ENCODE data around the gene AATF. TPM values are rescaled to one million over a fixed set of nuclear protein-coding genes. Genes with fewer than 3 reads are reported as not detected.

Gene AATF
- total and polyA plus RNA-seq, 4 donors, result 20.9 to 43.3 (median 33.4) TPM

DNA sequence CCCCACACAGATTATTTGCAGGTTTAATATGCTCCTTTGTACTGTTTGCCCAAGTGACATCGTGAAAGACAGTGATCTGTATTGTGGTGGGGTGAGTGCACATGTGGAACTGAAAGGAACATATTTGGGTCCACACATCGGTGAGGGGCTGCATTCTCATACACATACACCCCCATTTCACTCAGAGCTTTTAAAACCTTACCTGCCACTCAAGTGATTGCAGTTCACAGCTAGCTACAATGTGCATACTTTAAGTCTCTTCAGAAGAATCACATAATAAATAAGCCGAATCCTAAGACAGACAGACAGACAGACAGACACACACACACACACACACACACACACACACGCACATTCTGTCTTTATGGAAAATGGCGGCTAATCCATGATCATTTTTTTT, 102.6 kb downstream of the AATF start:
- 100% methylated on average over 1 of the region's 5 CpGs for WGBS (ENCODE audit: insufficient coverage)

DNA sequence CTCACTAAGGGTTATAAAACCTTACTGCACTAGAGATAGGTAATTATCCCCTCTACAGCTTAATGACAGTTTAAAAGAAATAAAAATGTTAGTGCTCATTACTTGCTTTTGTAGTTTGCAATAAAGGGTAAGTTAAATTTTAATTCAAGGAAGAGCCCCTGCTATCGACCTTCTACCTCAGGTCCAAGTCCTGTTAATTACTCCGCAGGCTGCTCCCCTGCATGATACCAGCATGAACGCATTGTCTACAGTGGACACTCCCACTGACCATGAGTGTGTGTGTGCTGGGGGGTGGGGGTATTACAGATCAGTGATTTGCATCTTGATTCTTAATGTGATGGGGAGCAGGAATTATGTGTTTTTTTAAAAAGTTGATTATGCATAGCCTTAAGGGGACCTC, 103.1 kb downstream of the AATF start:
- DNase-seq (ENCODE audit: low read depth in 4 of 6, low spot score in 6 of 6), result peak in 1 of 6 donors; percentile 53
- Histone ChIP-seq H3K36me3 (ENCODE audit: control insufficient read depth, insufficient read depth, low read length) (peaks cover 12% of the 10 kb centered on the region), H3K9me3 (ENCODE audit: control insufficient read depth, insufficient read depth, low read length) (no peaks in the 10 kb centered on the region), H3K27ac (ENCODE audit: low read depth, low read length) (no peak overlapping the region), H3K4me3 (ENCODE audit: low read depth, low read length) (no peak overlapping the region), H3K27me3 (ENCODE audit: control insufficient read depth, insufficient read depth, low read length) (no peaks in the 10 kb centered on the region), H3K4me1 (ENCODE audit: control insufficient read depth, insufficient read depth, low read length) (peaks cover 15% of the 10 kb centered on the region)
- no CpG with 5 or more reads among the region's 3 CpGs for WGBS (ENCODE audit: insufficient coverage)

More for the DNA sequence above, 102.6 kb downstream of the AATF start:
- Histone ChIP-seq H3K4me3 (ENCODE audit: low read depth, low read length) (no peak overlapping the region), H3K36me3 (ENCODE audit: control insufficient read depth, insufficient read depth, low read length) (peaks cover 8% of the 10 kb centered on the region), H3K27ac (ENCODE audit: low read depth, low read length) (no peak overlapping the region), H3K9me3 (ENCODE audit: control insufficient read depth, insufficient read depth, low read length) (no peaks in the 10 kb centered on the region), H3K4me1 (ENCODE audit: control insufficient read depth, insufficient read depth, low read length) (peaks cover 15% of the 10 kb centered on the region), H3K27me3 (ENCODE audit: control insufficient read depth, insufficient read depth, low read length) (no peaks in the 10 kb centered on the region)
- no peak for DNase-seq (ENCODE audit: low read depth in 4 of 6, low spot score in 6 of 6)

DNA sequence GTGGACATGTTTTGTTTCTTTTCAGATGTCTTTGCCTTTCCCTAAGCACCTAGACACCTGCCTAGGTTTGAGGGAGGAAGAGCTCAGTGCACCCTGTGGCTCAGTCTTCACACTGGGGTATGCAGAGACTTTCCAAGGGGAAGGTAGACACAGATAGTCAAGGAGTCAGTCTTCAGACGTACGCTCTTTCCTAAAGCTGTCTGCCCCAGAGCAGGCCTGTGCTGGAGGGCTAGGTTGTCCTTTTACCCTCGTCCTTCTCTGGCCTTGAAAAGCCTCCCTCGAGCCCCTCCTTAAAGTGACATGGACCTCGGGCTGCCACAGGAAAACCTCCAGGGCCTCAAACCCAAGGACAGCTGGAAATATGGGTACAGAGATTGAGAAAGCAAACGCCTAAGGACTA, 103.7 kb downstream of the AATF start:
- H3K27ac ChIP-seq (ENCODE audit: low read depth, low read length), result no peak overlapping the region
- no peak overlapping the region for H3K4me3 ChIP-seq (ENCODE audit: low read depth, low read length)
- 93% methylated on average over 5 of the region's 6 CpGs for WGBS (ENCODE audit: insufficient coverage)
- H3K36me3 ChIP-seq (ENCODE audit: control insufficient read depth, insufficient read depth, low read length), result peaks cover 12% of the 10 kb centered on the region
- no peak for DNase-seq (ENCODE audit: low read depth in 4 of 6, low spot score in 6 of 6)
- no peaks in the 10 kb centered on the region for H3K9me3 ChIP-seq (ENCODE audit: control insufficient read depth, insufficient read depth, low read length)
- H3K4me1 ChIP-seq (ENCODE audit: control insufficient read depth, insufficient read depth, low read length), result peaks cover 12% of the 10 kb centered on the region
- H3K27me3 ChIP-seq (ENCODE audit: control insufficient read depth, insufficient read depth, low read length), result no peaks in the 10 kb centered on the region

DNA sequence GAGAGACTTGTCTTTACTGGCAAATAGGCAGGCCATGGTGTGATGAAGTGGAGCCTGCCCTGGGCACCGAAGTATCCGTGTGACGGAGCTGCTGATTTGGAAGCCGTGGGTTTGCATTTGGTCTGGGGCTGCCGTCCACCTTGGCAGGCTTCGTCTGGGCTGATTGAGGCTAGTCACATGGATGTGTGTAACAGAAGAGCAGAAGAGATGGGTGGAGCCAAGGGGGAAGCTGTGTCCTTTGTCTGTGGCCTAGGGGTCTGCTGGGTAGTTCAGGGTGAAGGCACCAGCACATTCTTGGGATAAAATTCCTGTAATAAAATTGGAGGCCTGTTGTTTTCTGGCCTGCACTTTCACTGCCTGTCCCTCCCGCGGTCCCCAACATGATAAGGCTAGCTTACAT, 106.1 kb downstream of the AATF start:
- H3K4me3 ChIP-seq (ENCODE audit: low read depth, low read length), result no peak overlapping the region
- 66% methylated on average over 6 of the region's 8 CpGs for WGBS (ENCODE audit: insufficient coverage)
- no peaks in the 10 kb centered on the region for H3K9me3 ChIP-seq (ENCODE audit: control insufficient read depth, insufficient read depth, low read length)
- DNase-seq (ENCODE audit: low read depth in 4 of 6, low spot score in 6 of 6), result no peak
- H3K27me3 ChIP-seq (ENCODE audit: control insufficient read depth, insufficient read depth, low read length), result no peaks in the 10 kb centered on the region
- peaks cover 6% of the 10 kb centered on the region for H3K4me1 ChIP-seq (ENCODE audit: control insufficient read depth, insufficient read depth, low read length)
- peaks cover 7% of the 10 kb centered on the region for H3K36me3 ChIP-seq (ENCODE audit: control insufficient read depth, insufficient read depth, low read length)
- H3K27ac ChIP-seq (ENCODE audit: low read depth, low read length), result no peak overlapping the region

DNA sequence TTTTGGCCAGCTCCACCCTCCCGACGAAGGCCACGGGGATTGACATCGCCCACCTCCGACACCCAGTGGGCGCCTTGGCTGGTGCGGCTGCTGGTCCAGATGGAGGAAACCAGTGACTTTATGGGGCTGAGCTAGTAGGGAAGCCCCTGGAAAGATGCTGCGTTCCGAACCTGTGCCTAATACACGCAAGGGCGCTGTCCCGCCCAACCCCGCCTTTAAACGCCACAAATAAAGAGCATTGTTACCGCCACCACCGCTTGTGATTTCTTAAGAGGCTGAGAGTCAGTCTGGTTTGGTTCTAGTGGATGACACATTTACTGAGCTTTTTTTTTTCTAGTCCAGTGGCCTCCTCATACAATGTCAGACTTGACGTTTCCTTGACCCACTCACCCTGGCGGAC, 107.9 kb downstream of the AATF start:
- H3K27me3 ChIP-seq (ENCODE audit: control insufficient read depth, insufficient read depth, low read length), result no peaks in the 10 kb centered on the region
- no peak overlapping the region for H3K27ac ChIP-seq (ENCODE audit: low read depth, low read length)
- no peaks in the 10 kb centered on the region for H3K9me3 ChIP-seq (ENCODE audit: control insufficient read depth, insufficient read depth, low read length)
- H3K36me3 ChIP-seq (ENCODE audit: control insufficient read depth, insufficient read depth, low read length), result peaks cover 7% of the 10 kb centered on the region
- no peak for DNase-seq (ENCODE audit: low read depth in 4 of 6, low spot score in 6 of 6)
- H3K4me3 ChIP-seq (ENCODE audit: low read depth, low read length), result no peak overlapping the region
- 98% methylated on average over 15 of the region's 18 CpGs for WGBS (ENCODE audit: insufficient coverage)
- H3K4me1 ChIP-seq (ENCODE audit: control insufficient read depth, insufficient read depth, low read length), result no peaks in the 10 kb centered on the region

DNA sequence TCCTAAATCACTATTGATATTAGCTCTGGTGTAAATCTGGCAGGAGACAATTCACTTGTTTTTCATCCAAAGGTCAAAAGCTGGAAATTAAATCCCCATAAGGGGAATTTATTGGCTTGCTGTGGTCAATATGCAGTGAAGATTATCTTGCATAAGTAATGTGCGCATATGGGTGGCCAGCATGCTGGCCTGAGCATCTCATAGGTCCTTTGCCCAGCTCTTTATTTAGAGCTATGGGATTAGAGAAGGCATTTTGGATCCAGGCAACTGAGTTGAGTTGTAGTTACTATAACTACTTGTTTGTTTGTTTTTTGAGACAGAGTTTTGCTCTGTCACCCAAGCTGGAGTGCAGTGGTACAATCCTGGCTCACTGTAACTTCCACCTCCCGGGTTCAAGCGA, 110.7 kb downstream of the AATF start:
- WGBS (ENCODE audit: insufficient coverage), result 100% methylated on average over 1 of the region's 3 CpGs
- no peak overlapping the region for H3K4me3 ChIP-seq (ENCODE audit: low read depth, low read length)
- H3K27me3 ChIP-seq (ENCODE audit: control insufficient read depth, insufficient read depth, low read length), result no peaks in the 10 kb centered on the region
- no peak for DNase-seq (ENCODE audit: low read depth in 4 of 6, low spot score in 6 of 6)
- no peak overlapping the region for H3K27ac ChIP-seq (ENCODE audit: low read depth, low read length)
- peaks cover 3% of the 10 kb centered on the region for H3K4me1 ChIP-seq (ENCODE audit: control insufficient read depth, insufficient read depth, low read length)
- no peaks in the 10 kb centered on the region for H3K9me3 ChIP-seq (ENCODE audit: control insufficient read depth, insufficient read depth, low read length)
- H3K36me3 ChIP-seq (ENCODE audit: control insufficient read depth, insufficient read depth, low read length), result peaks cover 6% of the 10 kb centered on the region

DNA sequence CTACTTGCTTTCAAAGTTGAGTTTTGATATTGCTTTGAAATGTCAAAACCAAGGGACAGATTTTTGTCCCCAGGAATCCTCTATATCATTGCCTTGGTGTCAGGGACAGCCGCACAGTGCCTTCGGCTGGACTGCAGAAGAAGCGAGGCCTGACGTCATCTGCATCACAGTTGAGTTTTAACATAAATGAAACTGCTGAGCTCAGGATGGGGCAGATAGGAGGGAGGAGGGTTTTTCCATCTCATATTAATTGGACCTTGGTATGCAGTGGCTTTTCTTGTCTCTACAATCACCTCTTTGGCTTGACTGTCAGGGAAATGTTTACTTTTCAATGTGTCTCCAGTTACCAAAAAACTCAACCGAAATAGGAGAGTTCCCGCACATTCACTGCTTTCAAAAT, 111.3 kb downstream of the AATF start:
- H3K4me3 ChIP-seq (ENCODE audit: low read depth, low read length), result no peak overlapping the region
- H3K36me3 ChIP-seq (ENCODE audit: control insufficient read depth, insufficient read depth, low read length), result peaks cover 5% of the 10 kb centered on the region
- H3K4me1 ChIP-seq (ENCODE audit: control insufficient read depth, insufficient read depth, low read length), result peaks cover 7% of the 10 kb centered on the region
- H3K27ac ChIP-seq (ENCODE audit: low read depth, low read length), result no peak overlapping the region
- WGBS (ENCODE audit: insufficient coverage), result 92% methylated on average over 6 of the region's 6 CpGs
- no peaks in the 10 kb centered on the region for H3K27me3 ChIP-seq (ENCODE audit: control insufficient read depth, insufficient read depth, low read length)
- H3K9me3 ChIP-seq (ENCODE audit: control insufficient read depth, insufficient read depth, low read length), result no peaks in the 10 kb centered on the region
- DNase-seq (ENCODE audit: low read depth in 4 of 6, low spot score in 6 of 6), result no peak

DNA sequence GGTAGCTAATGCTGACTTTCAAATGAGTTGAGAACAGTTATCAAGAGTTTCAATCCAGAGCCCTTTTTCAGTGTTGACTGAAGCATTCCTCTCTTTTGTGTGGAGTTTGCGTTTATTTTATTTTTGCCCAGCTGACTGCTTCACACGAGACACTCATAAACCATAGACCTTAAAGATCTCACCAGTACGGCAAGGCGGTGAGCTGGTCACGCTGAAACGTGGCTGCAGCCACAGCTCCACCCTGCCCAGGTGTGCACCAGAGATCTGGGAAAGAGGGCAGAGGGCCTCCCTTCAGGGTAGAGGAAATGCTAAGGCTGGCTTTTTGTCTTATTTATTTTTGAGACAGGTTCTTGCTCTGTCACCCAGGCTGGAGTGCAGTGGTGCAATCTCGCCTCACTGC, 112.2 kb downstream of the AATF start:
- H3K27me3 ChIP-seq (ENCODE audit: control insufficient read depth, insufficient read depth, low read length), result peaks cover 3% of the 10 kb centered on the region
- peaks cover 15% of the 10 kb centered on the region for H3K4me1 ChIP-seq (ENCODE audit: control insufficient read depth, insufficient read depth, low read length)
- H3K27ac ChIP-seq (ENCODE audit: low read depth, low read length), result no peak overlapping the region
- H3K36me3 ChIP-seq (ENCODE audit: control insufficient read depth, insufficient read depth, low read length), result peaks cover 5% of the 10 kb centered on the region
- H3K4me3 ChIP-seq (ENCODE audit: low read depth, low read length), result no peak overlapping the region
- 83% methylated on average over 1 of the region's 7 CpGs for WGBS (ENCODE audit: insufficient coverage)
- DNase-seq (ENCODE audit: low read depth in 4 of 6, low spot score in 6 of 6), result no peak
- no peaks in the 10 kb centered on the region for H3K9me3 ChIP-seq (ENCODE audit: control insufficient read depth, insufficient read depth, low read length)

DNA sequence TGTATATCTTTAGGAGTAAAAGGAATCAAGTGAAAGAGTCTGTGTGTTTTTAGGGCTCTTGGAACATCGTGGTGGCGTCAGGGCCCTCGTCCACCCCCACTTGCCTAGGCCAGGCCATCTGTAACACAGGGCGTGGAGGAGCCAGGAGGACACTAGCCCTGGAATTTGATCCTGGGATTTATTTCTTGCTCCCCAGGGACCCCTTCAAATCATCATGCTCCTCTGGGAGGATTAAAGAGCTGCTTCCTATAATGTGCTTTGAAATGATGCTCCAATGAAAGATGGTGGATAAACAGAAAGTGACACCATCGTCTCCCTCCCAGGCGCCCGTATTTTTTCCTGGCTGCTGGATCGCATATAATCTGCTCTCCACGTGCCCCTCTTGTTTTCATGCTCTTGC, 113.3 kb downstream of the AATF start:
- no peaks in the 10 kb centered on the region for H3K9me3 ChIP-seq (ENCODE audit: control insufficient read depth, insufficient read depth, low read length)
- peaks cover 23% of the 10 kb centered on the region for H3K4me1 ChIP-seq (ENCODE audit: control insufficient read depth, insufficient read depth, low read length)
- no peak for DNase-seq (ENCODE audit: low read depth in 4 of 6, low spot score in 6 of 6)
- H3K27me3 ChIP-seq (ENCODE audit: control insufficient read depth, insufficient read depth, low read length), result peaks cover 11% of the 10 kb centered on the region
- no peak overlapping the region for H3K27ac ChIP-seq (ENCODE audit: low read depth, low read length)
- peaks cover 3% of the 10 kb centered on the region for H3K36me3 ChIP-seq (ENCODE audit: control insufficient read depth, insufficient read depth, low read length)
- no peak overlapping the region for H3K4me3 ChIP-seq (ENCODE audit: low read depth, low read length)
- WGBS (ENCODE audit: insufficient coverage), result 57% methylated on average over 8 of the region's 9 CpGs

DNA sequence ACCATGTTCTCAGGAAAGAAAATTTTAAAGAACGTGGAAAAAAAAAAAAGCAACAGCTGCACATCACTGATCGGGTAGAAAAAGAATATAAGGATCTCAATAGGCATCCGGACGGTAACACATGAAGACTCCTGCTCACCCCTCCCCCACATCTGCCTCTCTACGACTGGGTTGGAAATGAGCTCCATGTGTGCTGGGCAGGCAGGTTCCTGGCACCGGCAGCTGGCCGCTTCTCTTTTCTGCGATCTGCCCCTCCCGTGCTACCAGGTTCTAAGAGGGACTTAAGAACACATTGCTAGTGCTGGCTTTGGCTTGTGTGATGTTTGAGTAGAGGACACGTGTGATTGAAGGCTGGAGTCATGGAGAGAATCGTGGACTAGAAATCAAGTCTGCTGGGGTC, 115.5 kb downstream of the AATF start:
- WGBS (ENCODE audit: insufficient coverage), result 52% methylated on average over 5 of the region's 11 CpGs
- DNase-seq (ENCODE audit: low read depth in 4 of 6, low spot score in 6 of 6), result no peak
- H3K4me1 ChIP-seq (ENCODE audit: control insufficient read depth, insufficient read depth, low read length), result peaks cover 23% of the 10 kb centered on the region
- H3K9me3 ChIP-seq (ENCODE audit: control insufficient read depth, insufficient read depth, low read length), result no peaks in the 10 kb centered on the region
- H3K27ac ChIP-seq (ENCODE audit: low read depth, low read length), result no peak overlapping the region
- peaks cover 13% of the 10 kb centered on the region for H3K27me3 ChIP-seq (ENCODE audit: control insufficient read depth, insufficient read depth, low read length)
- peaks cover 3% of the 10 kb centered on the region for H3K36me3 ChIP-seq (ENCODE audit: control insufficient read depth, insufficient read depth, low read length)
- no peak overlapping the region for H3K4me3 ChIP-seq (ENCODE audit: low read depth, low read length)

Data from spinal cord (tissue), 10 donors.